ENCODE data around the gene PRR30.

Gene PRR30

DNA sequence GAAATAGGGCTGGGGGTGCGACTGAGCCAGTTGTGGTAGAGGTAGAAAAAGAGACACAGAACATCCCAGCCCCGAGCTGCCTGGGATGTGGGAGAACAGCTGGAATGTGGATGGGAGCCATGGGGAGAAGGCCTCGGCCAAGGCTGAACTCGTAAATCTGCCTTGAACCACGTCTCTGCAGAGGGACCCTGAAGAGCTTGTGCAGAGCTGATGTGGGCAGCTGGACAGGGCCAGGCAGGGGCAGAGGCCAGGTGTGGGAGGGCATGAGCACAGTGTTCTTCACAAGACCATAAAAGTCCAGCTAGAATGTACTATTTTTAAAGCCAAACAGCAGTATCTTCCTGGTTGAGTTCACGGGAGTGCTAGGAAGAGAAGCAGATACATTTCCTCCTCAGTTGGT lies 15.3 kb upstream of the PRR30 start:
- TF ChIP-seq, protein P1, sequence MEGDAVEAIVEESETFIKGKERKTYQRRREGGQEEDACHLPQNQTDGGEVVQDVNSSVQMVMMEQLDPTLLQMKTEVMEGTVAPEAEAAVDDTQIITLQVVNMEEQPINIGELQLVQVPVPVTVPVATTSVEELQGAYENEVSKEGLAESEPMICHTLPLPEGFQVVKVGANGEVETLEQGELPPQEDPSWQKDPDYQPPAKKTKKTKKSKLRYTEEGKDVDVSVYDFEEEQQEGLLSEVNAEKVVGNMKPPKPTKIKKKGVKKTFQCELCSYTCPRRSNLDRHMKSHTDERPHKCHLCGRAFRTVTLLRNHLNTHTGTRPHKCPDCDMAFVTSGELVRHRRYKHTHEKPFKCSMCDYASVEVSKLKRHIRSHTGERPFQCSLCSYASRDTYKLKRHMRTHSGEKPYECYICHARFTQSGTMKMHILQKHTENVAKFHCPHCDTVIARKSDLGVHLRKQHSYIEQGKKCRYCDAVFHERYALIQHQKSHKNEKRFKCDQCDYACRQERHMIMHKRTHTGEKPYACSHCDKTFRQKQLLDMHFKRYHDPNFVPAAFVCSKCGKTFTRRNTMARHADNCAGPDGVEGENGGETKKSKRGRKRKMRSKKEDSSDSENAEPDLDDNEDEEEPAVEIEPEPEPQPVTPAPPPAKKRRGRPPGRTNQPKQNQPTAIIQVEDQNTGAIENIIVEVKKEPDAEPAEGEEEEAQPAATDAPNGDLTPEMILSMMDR (conservative IDR thresholded peaks at IDR 0.05; ENCODE audit: low read depth, low read length), result no peak
- DNase-seq (ENCODE audit: low read depth), result no peak
- H3K4me3 ChIP-seq (ENCODE audit: low read depth, low read length), result no peak overlapping the region

DNA sequence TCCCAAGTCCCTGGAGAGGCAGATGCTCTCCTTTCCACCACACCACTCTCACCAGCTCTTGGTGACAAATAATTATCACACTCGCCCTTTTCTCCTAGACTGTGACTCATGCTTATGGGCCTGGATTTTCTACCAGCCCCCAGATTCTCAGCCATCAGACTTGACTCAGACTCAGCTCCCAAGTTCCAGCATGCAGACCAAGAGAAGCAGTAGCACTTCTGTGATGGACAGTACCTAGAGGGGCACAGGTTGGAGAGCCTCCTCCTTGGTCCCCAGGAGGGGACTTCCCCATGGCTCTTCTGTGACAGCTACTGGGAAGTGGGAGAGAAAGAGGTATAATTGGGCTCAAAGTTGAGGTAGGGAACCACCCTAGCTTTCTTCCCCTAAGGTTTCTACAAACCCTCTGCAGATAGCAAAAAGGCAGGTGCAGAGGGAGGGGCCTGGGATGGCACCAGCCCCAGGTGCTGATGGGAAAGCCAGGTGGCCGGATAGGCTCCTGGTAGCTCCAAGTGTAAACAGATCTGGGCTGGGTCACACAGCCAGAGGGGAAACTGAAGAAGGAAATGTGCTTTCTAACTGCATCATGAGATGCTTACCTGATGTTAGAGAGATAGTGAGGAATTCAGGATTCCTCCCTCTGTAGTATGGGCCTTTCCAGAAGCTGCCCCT lies 13.7 kb upstream of the PRR30 start:
- DNase-seq (ENCODE audit: low read depth), result no peak
- no peak overlapping the region for H3K4me3 ChIP-seq (ENCODE audit: low read depth, low read length)
- TF ChIP-seq, protein P1 (conservative IDR thresholded peaks at IDR 0.05; ENCODE audit: low read depth, low read length), result no peak

DNA sequence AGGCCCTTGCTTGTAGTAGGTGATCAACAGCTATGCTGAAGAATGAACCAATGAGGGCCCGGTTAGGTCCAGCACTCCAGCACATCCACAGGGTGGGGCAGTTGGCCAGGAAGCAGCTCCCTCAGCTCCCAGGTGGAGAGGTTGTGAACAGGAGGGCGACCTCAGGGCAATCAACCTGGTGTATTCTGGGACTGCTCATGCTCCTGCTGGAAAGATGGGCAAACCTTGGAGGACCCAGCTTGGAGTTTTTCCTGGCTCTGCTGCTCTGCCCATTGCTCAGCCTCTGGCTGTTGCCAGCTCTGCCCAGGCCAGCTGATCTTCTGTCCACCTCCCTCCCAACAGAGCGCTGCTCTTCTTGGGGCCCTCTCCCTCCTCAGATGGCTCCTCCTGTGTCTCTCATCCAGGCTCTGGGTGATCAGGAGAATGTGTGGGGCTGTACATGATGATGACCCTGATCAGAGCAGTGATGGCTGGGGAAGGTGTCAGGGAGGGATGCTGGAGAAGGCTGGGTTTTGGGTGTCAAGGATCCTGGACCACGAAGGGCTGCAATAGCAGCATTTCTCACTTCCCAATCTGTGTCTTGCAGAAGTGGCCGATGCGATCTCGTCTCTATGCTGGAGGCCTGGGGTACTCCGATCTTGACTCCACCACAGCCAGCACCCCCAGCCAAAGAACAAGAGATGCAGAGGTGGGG lies 13.0 kb upstream of the PRR30 start:
- H3K4me3 ChIP-seq (ENCODE audit: low read depth, low read length), result no peak overlapping the region
- TF ChIP-seq, protein P1 (conservative IDR thresholded peaks at IDR 0.05; ENCODE audit: low read depth, low read length), result no peak
- DNase-seq (ENCODE audit: low read depth), result no peak

DNA sequence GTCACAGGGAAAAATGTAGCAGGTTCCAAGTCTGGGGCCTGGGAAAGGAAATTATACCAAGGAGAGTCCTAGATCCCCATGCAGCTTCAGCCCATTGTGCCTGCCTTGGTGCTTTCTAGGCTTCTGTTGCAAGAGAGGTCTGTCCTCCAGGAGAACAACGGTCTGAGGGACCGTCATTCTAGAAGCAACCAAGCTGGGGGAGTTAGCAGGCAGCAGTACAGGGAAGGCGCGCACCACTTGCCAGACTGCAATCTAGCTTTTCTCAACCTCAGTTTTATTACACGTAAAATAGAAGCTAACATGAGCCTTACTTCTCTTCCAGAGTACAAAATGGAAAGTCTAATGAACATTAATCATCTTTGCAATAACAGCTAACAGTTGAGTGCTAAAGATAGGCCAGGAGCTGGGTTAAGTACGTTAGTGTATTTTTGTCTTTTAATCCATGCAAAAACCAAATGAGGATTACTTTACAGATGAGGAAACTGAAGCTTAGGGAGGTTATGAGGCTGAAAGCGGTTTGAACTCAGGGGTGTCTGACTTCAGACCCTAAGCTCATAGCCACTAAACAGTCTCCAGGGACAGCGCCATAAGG lies 11.5 kb upstream of the PRR30 start:
- TF ChIP-seq, protein P1 (conservative IDR thresholded peaks at IDR 0.05; ENCODE audit: low read depth, low read length), result no peak
- DNase-seq (ENCODE audit: low read depth), result no peak
- no peak overlapping the region for H3K4me3 ChIP-seq (ENCODE audit: low read depth, low read length)

DNA sequence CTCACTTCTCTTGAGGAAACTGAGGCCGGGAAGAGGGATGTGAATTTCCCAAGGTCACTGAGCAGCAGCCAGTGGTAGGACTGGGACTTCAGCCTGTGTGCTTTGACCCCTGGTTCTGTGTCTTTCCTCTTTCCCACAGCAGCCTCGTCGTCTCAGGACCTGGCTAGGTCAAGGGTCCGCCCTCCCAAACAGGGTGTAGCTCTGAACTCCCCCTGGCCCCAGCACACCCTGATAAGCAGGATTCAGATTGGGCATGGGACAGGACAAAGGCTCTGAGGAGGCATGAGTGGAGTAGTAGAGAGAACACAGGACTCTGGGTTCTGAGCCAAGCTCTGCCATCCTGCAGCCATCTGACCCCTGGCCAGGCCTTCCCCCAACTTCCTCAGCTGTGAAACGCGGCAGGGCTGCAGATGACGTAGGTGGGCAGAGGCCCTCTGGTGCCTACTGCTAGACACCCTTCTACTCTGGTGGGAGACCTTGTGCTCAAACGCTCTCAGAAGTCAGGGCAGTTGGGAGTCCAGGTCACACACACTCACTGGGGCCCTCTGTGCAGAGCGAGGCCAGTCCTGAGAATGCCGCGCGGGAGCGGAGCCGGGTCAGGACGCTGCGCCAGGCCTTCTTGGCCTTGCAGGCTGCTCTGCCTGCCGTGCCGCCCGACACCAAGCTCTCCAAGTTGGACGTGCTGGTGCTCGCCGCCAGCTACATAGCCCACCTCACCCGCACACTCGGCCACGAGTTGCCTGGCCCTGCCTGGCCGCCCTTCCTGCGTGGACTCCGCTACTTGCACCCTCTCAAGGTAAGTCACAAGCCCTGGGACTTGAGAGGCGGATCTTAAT lies 10.6 kb upstream of the PRR30 start:
- DNase-seq (ENCODE audit: low read depth), result no peak
- TF ChIP-seq, protein P1 (conservative IDR thresholded peaks at IDR 0.05; ENCODE audit: low read depth, low read length), result no peak

DNA sequence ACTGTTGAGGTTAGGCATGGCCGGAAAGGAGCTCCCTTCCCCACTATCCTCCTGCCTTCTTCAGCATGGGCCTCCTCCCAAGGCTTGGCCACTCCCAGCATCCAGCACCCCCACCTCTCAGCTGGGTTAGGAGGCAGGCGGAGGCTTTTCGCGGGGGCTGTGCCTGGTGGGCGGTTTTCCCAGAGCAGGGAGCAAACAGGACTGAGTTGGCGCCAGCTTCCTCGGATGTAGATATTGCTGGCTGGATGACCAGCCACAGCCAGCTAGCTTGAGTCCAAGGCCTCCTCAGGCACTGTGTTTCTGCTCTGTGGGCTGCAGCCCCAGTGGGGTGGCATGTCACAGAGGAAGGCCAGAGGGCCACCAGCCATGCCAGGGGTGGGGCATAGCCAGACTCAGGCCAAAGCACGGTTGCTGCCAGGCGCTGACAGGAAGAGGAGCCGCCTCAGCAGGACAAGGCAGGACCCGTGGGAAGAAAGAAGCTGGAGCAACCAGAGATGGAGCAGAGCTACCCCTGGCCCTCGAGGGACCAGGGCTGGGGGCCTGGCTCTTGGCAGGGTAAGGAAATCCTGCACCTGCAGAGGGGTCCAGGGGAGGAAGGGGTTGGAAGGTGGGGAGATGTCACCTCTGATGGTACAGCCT lies 9.7 kb upstream of the PRR30 start, which contains the start of gene TCF23:
Gene TCF23, plus strand, starts transcription at position 204 of the 639 bp plus-strand sequence. Its CDS starts 130 bp downstream, at position 334.
- no peak for DNase-seq (ENCODE audit: low read depth)
- TF ChIP-seq, protein P1 (conservative IDR thresholded peaks at IDR 0.05; ENCODE audit: low read depth, low read length), result no peak
- H3K4me3 ChIP-seq (ENCODE audit: low read depth, low read length), result no peak within 1 kb of the TSS

More for the DNA sequence above, 10.6 kb upstream of the PRR30 start:
- no peak overlapping the region for H3K4me3 ChIP-seq (ENCODE audit: low read depth, low read length)

All from choroid plexus epithelial cell (primary cell).